Measurements from ENCODE around the gene HEPN1.

Gene HEPN1

DNA sequence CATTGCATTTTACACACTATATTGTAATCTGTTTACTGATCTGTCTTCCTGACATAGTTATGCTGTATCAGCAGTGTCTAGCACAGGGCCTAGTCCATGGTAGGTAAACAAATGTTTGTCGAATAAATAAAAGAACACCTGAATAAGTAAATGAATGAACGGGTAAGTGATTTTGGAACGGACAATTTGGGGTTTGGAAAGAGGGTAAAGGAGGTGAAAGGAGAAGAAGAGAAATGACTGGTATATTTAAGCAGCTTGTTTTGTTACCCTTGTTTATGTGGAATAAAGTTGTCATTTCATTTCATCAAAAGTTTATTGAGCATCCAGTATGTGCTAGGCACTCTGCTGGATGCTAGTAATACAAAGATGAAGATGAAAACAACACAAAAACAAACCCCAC, at the start of gene HEPN1:
Gene HEPN1 (plus strand): TSS at position 301 of the 400 bp plus-strand sequence.
- no peak for DNase-seq (ENCODE audit: low read depth)

DNA sequence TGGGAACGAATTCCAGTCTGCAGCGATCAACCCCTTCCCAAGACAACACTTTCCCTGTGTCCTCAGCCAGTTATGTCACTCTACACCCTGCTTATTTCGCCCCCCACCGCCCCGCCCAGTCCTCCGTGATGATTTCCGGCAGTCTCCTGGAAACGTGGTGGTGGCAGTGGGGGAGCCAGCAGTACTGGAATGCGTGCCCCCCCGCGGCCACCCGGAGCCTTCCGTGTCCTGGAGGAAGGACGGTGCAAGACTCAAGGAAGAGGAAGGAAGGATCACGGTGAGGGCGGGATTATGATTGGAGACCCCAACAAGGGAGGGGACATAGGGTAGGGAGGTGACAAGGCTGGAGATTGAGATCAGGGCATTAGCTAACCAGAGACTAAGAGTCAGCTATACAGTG, 49.7 kb upstream of the HEPN1 start:
- no peak for DNase-seq (ENCODE audit: low read depth)

DNA sequence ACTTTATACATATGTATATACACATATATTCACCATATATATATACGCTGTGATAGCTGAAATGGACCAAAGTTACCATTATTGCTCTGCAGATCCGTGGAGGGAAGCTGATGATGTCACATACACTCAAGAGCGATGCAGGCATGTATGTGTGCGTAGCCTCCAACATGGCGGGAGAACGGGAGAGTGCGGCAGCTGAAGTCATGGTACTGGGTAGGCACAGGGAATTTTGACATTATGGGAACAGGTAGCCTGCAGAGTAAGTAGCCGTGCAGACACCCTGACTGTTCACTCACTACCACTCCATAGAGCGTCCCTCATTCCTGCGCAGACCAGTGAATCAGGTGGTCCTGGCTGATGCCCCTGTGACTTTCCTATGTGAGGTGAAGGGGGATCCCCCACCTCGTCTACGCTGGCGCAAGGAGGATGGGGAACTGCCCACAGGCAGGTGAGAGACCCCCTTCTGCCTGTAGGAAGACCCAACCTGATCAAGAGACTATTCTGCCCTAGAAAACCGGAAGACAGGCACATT, 49.1 kb upstream of the HEPN1 start:
- DNase-seq (ENCODE audit: low read depth): no peak

DNA sequence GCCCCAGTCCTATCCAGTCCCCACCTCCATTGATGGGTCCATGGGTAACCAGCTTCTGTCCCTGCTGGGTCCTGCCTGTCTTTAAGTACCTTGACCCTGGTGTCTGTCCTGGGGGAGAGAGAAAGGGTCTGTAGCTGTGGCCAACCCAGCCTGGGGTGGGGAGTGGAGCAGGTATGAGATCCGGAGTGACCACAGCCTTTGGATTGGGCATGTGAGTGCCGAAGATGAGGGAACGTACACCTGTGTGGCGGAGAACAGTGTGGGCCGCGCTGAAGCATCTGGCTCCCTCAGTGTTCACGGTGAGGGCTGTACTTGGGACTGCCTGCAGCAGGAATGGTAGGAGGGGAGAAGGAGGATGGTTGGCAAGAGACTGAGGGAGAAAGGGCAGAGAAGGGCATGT, 48.6 kb upstream of the HEPN1 start:
- no peak for DNase-seq (ENCODE audit: low read depth)

DNA sequence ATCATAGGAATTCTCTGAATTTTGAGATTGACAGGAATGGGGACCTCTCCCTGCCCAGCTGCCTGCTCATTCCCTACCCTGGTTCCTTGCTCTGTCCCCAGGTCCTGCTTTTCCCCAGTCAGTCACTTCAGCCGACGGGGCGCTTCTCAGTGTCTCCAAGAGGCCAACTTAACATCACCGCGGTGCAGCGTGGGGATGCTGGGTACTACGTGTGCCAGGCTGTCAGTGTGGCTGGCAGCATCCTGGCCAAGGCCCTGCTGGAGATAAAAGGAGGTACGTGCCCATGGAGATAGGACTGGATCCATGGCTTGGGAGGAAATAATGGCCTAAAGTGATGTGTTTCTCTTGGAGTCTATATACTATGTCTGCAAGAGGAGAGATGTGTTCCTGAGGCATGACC, 46.8 kb upstream of the HEPN1 start:
- DNase-seq (ENCODE audit: low read depth): no peak

DNA sequence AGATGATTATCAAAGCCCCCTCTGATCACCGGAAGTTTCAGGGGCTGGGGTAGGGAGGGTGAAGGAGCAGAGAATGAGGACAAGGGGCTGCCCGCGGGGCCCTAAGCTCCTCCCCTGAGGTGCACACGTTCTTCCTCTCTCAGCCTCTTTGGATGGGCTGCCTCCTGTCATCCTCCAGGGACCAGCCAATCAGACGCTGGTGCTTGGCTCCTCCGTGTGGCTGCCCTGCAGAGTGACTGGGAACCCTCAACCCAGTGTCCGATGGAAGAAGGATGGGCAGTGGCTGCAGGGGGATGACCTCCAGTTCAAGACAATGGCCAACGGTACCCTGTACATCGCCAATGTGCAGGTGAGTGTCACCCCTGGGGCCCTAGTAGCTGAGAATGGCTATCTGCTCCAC, 46.3 kb upstream of the HEPN1 start:
- DNase-seq (ENCODE audit: low read depth): no peak

DNA sequence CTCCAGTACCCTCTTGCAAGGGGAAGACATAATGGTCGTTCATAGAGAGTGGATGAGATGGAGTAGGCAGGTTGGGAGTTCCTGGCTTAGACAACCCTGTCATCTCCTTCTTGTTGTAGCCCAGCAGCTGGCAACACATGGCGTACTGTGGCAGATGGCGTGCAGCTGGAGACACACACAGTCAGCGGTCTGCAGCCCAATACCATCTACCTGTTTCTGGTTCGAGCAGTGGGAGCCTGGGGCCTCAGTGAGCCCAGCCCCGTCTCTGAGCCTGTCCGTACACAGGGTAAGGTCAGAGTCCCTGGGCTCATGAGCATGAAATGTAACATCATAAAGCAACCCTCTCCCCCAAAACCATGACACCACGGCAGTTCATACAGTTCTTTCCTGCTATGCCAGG, 45.1 kb upstream of the HEPN1 start:
- DNase-seq (ENCODE audit: low read depth): no peak

DNA sequence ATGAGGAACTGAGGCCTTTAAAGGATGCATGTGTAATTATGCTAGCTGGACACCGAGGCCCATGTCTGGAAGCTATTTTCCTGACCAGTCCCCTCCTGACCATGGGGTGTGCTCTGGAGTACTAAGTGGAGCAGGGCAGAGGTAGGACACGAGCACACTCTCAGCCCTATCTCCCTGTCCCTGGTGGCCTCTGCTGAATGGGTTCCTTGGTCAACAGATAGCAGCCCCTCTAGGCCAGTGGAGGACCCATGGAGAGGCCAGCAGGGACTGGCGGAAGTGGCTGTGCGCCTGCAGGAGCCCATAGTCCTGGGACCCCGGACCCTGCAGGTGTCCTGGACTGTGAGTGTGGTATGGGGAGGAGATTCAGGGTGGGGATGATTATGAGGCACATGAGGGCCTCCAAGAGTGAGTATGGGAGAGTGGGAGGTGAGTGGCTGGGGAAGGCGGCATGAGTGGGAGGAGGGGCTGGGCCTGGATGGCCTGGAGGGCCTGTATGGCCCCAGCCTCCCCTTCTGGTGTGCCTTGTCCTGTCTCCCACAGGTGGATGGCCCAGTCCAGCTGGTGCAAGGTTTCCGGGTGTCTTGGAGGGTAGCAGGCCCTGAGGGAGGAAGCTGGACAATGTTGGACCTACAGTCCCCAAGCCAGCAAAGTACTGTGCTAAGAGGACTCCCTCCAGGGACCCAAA, 44.3 kb upstream of the HEPN1 start:
- no peak for DNase-seq (ENCODE audit: low read depth)

DNA sequence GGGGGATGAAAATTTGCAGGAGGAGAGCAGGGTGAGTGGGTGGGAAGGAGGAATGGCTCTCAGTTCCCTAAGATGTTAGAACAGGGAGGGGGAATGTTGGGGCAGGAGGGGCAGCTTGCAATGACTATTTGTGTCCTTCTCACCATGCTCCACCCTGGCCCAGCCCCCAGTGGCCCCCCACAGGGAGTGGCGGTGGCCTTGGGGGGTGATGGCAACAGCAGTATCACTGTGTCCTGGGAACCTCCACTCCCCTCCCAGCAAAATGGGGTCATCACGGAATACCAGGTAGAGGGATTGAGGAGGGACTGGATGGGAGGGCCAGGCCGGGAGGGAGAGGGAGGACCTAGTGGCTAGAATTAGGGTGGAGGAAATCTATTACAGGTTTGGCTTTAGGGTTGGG, 43.6 kb upstream of the HEPN1 start:
- no peak for DNase-seq (ENCODE audit: low read depth)

DNA sequence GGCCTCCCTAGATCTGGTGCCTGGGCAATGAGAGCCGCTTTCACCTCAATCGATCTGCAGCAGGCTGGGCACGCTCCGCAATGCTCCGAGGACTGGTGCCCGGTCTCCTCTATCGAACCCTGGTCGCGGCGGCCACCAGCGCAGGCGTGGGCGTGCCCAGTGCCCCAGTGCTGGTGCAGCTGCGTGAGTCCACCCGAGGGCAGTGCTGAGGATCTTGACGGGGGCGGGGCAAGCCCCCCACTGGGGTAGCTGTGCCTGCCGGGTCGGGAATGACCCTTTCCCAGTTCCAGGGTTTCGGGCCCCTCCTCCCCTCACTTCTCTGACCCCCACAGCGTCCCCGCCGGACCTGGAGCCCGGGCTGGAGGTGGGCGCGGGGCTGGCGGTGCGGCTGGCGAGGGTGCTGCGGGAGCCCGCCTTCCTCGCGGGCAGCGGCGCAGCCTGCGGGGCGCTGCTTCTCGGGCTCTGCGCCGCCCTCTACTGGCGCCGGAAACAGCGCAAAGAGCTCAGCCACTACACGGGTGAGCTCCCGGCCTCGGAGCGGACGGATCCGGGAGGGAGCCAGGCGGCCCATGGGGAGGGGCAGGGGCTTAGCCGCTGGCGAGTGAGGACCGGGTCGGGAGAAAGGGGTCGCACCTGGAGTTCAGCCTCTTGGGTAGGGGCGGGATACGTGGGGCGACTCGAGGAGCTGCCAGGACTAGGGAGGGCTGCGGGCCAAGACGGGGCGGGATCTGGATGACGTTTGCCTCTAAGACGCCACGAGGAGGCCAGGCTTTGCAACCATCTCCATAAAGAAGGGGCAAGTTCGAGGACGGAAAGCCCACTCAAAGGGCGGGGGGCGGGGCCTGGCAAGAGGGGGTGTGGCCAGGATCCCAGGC, 42.9 kb upstream of the HEPN1 start:
- peak; percentile 70 for DNase-seq (ENCODE audit: low read depth)

DNA sequence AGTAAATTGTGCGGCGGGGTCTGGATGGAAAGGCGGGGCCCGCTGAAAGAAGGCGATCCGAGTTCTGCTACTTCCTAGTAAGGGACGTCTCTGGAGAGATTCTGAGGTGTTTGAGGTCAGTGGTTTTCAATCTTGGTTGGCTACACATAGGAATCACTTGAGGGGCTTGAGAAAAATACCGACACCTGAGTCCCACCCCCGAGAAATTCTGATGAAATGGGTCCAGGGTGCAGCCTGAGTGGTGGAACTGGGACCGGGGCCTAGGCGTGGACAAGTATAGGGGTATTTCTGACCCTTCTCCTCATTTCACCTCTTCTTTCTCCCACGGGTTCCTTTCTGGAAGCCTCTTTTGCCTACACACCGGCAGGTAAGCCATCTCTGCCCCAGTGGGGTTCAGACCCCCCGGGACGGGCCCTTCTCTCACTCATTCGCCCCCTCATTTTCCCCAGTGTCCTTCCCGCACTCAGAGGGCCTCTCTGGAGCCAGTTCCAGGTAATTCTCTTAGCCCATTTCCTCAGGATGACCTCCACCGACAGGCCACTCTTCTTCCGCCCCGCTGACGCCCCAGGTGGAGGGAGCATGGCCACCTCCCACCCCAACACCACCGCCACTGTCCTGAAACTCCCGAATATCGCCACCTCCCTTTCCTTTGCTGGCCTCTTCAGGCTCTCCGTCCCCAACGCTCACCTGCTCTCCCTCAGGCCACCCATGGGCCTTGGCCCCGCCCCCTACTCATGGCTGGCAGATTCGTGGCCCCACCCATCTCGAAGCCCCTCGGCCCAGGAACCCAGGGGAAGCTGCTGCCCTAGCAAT, 42.0 kb upstream of the HEPN1 start:
- no peak for DNase-seq (ENCODE audit: low read depth)

DNA sequence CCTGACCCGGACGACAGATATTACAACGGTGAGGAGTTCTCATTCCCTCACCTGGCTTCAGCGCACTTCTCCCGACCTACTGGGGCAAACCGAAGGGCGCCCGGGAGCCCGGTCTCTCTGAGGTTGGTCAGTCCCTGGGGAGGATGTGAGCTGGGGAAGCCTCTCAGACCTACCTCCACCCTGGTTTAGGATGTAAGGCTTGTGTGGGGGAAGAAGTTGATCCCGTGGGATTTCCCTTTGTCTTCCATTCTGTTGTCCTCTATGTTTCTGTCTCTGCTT, 41.5 kb upstream of the HEPN1 start:
- no peak for DNase-seq (ENCODE audit: low read depth)

DNA sequence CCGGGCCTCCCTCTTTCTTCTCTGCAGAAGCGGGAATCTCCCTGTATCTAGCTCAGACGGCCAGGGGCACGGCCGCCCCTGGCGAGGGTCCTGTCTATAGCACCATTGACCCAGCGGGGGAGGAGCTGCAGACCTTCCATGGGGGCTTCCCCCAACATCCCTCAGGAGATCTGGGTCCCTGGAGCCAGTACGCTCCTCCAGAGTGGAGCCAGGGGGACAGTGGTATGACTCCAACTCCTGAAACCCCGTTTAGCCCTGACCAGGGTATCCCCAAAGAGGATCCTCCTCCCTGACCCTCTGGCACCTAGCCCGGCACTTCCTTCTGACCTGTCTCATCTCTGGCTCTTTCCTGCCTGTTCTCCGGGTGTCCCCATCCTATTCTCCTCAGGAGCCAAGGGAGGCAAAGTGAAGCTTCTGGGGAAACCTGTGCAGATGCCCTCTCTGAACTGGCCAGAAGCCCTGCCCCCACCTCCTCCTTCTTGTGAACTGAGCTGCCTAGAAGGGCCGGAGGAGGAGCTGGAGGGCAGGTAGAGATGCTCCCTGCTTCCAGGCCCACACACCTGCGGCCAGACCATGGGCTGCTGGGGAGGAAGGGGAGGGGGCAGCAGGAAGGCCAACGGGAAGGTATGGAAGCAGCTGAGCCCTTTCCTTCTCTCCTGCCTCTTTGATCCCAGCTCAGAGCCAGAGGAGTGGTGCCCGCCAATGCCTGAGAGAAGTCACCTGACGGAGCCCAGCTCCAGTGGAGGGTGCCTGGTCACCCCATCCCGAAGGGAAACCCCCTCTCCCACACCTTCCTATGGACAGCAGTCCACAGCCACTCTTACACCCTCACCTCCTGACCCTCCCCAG, 40.9 kb upstream of the HEPN1 start:
- DNase-seq (ENCODE audit: low read depth): no peak

DNA sequence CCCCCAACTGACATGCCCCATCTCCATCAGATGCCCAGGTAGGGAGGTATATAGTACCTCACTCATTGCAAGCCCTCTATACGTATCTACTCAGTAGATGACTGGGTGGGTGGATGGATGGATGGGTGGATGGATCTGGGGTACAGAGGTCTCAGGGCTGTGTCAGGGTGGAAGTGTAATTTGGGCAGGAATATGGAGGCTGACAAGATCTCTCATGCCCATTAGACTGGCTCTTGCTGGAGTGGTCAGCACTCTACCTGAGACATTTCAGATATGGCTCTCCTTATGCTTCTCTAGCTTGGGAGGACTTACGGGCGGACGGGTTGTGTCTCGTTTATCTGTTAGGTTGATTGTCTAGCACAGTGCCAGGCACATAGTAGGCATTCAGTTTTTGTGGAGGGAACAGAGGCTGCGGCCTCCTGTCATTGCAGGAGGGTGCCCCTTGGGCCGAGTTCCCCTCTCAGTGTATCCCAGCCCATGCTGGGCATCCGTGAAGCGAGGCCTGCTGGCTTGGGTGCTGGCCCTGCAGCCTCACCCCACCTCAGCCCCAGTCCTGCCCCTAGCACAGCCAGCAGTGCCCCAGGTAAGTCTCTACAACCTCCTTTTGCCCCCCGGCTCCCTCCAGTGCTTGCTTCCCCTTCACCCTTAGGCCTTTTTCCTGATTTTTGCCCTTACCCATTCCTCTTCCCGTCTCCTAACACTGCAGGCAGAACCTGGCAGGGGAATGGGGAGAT, 40.1 kb upstream of the HEPN1 start:
- no peak for DNase-seq (ENCODE audit: low read depth)

DNA sequence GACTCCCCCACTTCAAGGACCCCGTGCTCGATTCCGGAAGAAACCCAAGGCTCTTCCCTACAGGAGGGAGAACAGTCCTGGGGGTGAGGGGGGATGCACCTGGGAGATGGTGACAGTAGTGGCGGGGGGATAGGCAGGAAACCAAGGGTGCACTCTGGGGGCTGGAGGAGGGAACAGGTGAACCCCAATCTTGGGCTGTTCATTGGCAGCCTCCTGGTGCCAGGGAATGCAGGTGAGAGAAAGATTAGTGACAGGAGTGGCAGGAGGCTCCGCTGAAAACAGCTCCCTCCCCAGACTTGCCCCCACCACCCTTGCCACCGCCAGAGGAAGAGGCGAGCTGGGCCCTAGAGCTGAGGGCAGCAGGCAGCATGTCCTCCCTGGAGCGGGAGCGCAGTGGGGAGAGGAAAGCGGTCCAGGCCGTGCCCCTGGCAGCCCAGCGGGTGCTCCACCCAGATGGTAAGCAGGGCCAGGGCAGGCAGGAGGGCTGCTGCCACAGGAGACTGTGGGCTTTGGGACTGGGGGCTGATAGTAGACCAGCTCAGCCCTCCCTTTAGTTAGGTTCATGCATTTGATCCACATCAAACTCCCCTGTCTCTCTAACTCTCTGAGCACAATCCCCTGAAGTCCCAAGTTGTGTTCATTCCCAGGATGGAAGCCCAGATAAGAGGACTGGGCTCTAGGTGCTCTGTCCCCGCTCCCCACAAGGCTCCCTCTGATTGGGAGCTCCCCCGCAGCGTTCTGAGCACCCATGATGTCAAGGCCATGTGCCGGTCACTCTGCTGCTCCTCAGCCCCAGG, 39.4 kb upstream of the HEPN1 start:
- no peak for DNase-seq (ENCODE audit: low read depth)

DNA sequence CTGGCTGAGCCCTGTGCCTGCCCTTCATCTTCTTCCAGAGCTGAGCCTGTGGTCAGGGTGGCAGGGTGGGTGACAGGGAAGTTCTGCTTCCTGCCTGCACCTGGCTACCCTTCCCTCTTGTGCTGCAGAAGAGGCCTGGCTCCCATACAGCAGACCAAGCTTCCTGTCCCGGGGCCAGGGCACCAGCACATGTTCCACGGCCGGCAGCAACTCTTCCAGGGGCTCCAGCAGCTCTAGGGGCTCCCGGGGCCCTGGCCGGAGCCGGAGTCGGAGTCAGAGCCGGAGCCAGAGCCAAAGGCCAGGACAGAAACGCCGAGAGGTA, 38.8 kb upstream of the HEPN1 start:
- DNase-seq (ENCODE audit: low read depth): no peak

DNA sequence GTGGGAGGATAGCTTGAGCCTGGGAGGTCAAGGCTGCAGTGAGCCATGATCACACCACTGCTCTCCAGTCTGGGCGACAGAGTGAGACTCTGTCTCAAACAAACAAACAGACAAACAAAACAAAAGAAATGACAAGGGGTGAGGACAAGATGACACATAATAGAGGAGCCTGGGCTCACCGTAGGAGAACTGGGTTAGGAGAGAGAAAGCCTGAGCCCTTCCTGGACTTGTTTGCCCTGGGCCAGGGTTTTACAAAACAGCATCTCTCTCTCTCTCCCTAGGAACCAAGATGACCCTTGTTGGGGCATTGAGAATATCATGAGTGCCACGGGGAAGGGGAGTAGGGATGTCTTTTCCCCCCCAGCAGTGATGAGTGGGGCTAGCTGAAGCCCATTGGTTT, 38.1 kb upstream of the HEPN1 start:
- no peak for DNase-seq (ENCODE audit: low read depth)

DNA sequence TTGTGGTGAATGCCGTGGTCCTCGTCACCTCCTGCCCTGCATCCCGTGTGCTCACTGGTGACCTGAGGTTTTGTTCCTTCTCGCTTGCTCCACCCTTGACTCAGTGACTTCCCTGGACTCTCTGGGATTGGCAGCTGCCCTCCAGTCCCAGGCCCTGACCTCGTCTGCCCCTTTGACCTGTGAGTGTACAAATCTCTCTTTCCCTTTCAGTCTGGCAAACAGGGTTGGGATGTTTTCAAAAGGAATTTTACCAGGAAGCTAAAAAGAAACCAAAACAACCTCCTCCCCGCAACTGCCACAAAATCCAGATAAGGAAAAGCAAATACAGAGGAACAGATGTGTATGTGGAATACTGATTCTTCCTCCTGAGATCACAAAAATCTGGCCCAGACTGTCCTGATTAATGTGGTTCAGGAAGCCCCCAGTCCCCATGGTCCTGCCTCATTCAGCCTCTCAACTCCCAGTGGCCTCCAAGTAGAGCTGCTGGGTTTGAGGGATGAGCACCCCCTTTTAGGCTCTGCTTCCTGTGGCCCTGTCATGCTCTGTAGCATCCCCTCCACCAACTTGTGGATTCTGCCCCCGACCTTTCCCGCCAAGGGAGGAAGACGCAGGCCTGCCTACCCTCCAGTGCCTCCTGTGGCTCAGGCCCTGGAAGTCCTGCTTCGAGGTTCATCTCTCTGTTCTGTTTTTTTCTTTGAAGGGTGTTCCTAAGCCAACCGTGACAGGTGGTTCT, 36.5 kb upstream of the HEPN1 start:
- DNase-seq (ENCODE audit: low read depth): no peak

DNA sequence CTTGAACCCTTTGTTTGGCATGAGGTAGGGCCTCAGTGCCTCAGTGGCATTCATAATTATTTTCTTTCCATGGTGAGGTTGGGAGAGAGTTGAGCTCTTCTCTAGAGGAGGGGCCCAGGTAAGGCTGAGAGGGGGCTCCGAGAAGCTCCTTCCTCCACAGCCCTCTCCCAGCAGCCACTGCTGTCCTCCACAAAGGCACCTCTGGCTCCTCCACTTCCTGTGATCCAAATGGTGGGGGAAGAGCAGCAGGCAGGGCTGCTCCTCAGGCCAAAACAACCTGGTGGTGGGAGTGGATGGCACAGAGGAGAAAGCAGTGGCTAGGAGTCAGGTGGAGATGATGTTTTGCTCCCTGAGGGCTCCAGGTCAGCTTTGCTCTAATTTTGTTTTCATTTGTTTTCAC, 34.7 kb upstream of the HEPN1 start:
- DNase-seq (ENCODE audit: low read depth): no peak
